PC-9 (cell line): ENCODE results near the gene AQP12B.

ENCODE experiments used
- CTCF ChIP-seq: fragments of 200-600 bp; sonication (generic); conservative IDR thresholded peaks from 2 replicates; pipeline ENCODE4 v1.6.1; 2017; ENCODE audit warnings: mixed run types, antibody characterized with exemption, mild to moderate bottlenecking, moderate library complexity
- EZH2 ChIP-seq: fragments of 200-600 bp; sonication (generic); IDR thresholded peaks from 2 replicates; pipeline ENCODE4 v1.8.0; 2017; ENCODE audit warnings: antibody characterized with exemption, low read depth

- TF ChIP-seq CTCF (no peak), EZH2 (no peak)
Measured at GRCh38 chr2:240701736-240702639, 19.3 kb upstream of the AQP12B start.
